Measurements from ENCODE around the gene ASIP.

DNA sequence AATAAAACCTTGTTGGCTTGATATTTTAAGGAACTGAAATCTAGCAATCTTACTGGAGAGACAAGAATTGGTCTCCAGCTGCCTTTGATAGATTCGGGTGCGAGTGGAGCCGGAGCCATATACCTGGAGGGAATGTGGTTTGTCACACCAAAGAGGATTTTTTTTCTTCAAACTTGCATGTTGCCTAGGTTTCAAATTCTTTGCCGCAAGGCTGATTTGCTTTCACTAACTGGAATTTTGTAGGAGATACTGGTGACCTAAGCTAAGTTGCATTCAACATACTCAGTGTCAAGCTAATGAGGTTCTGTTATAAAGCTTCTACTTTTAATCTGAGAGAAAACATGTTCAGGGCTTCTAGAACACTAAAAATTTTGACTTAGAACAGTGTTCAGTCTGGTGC, 39.7 kb upstream of the ASIP start:
- TF ChIP-seq RAD21 (IDR thresholded peaks at IDR 0.05), result no peak
- TF ChIP-seq TAF1 (conservative IDR thresholded peaks at IDR 0.05), result no peak
